CD4-positive, alpha-beta T cell treated with Interleukin-1 beta for 1 hour (primary cell): ENCODE measurements around the gene CEP295NL.
A peak's percentile ranks its signal among the peaks of the same experiment; 100 is the strongest.

Experiments used
- DNase-seq, 2 donors: peaks; one replicate each; pipeline ENCODE4 v3.0.0-alpha.2; 2020 to 2022

The CEP295NL gene

DNA sequence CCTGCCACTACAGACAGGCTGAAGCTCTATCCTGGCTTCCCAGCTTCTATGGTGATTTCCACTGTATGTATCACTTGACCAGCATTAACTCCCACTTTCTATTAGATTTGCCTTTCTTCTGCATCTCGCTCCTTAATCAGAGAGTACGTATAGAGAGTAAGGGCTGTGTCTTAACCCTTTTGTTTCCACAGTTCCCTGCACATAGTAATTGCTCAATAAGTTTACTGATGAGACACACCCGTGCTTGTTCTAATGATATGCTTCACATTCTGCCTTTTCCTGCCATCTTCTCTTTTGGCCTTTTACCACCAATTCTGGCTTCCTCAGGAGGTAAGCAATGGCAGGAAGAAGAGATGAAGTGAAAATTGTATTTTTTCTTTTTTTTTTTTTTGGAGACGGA is 41.8 kb downstream of the CEP295NL start:
- DNase-seq: no peak

DNA sequence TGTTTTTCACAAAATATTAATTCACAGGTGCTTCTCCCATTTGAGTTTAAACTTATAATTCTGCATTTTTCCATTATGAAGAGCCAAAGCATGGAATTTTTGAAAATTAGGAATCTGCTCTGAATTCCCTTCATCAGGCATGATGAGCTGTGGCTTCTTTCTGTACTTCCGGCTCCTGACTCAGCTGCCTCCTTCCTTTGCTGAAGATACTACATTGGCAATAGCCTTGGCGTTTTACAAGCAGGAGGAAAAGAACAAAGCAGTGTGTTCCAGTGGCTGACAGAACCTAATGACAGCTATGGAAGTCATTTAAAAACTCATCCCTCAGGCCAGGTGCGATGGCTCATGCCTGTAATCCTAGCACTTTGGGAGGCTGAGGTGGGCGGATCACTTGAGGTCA is 44.0 kb downstream of the CEP295NL start:
- no peak for DNase-seq

DNA sequence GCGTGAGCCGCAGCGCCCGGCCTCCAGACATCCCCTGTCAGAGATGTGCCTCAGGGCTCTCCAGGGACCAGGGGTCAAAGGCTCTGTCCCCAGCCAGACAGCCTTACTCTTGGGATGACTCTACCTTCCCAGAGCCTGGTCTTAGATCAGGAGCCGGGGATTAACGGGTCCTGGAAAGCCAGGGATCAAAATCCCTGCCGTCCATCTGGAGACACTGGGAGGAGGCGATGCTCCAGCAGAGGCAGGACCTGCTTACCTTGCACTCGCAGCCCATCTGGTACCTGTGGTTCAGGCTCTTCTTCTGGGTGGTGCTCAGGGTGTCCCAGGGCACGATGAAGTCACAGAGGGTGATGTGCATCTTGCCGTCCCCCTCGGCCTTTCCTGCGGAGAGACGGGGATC is 45.7 kb downstream of the CEP295NL start:
- no peak for DNase-seq

DNA sequence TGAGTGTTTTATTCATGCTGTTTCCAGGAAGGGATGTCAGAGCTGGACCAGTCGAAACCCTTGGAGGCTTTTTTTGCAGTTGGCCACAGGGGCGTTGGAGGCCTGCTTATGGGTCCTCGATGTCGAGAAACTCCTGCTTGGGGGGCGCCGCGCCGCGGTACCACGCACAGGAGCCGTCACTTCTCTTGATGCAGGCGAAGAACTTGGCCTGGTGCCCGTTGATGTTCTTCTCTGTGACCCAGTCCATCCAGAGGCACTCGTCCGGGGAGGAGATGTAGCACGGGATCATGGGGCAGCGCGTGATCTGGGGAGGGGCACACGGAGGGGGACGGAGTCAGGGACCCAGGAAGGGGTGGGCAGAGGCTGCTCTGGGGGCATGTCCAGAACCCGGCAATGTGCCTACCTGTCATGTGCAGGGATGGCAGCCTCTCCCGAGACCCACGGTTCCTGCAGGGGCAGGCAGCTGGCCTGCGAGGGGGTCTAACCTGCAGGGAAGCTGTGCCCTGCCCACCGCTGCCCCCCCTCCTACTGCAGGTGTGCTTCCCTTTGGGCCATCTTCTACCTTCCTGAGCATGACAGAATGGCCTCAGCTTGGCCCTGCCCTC is 47.3 kb downstream of the CEP295NL start:
- no peak for DNase-seq

DNA sequence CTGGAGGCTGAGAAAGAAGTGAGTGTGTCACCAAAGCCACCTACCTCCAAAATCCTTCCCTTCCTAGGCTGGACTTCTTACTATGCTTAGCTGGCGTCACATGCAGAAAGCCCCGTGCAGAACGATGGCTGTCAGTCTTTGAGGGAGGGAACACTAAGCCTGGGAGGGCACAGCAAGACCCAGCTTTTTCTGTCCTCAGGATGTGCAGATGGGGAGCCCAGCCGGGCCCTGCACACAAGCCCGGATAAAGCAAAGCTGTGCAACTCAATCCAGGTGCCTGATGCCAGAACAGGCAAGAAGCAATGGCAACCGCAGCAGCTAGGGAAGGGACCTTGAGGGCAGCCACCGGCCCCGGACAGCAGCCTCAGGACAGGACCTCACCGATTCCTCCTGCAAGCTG is 48.5 kb downstream of the CEP295NL start:
- no peak for DNase-seq

DNA sequence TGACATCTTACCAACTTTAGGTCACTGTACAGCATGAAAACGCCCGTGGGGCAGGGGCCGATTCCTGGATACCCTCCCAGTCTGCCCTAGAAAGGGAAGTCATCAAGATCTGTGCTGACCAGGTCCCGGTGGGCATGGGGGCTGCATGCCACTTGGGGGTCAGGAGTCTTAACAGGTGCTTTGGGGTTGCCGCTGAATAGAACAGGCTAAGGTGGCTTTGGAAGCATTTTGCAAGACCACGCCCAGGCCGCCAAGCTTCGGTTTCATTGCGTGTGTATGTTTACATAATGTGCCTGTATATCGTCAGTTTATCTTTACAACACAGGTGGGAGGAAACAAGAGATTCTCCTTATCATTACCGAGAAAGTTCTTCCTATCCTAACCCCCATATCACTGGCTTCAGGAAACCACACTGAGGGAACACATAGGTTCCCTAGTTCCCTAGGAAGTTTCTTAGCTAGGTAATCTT is 49.0 kb downstream of the CEP295NL start:
- no peak for DNase-seq

DNA sequence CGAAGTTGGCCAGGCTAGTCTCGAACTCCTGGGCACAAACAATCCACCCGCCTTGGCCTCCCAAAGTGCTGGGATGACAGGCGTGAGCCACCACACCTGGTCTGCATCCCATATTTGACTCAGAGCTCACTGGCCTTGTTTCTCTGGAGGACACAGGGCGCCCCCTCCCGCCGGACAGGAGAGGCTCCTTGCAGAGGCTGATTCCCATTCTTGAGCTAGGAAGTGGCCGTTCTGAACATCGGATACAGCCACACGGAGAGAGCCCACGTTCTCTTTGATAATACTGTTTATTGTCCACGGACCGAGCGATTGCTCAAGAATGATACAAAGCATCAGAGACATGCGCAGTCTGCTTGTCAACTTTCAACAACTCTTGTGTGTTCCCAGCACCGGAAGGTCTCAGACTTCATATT is 50.3 kb downstream of the CEP295NL start:
- DNase-seq: no peak

DNA sequence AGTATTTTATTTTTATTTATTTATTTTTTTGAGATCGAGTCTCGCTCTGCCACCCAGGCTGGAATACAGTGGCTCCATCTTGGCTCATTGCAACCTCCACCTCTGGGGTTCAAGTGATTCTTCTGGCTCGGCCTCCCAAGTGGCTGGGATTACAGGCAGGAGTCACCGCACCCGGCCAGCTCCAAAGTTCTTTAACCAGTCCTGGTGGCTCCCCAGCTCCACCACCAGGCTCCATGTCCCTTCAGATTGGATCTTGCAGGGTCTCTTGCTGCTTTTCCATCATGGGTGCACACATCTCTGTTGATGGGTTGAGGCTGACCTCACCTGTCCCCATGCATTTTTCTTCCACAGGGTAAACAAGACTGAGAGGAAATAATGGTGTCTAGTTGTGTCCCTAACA is 54.0 kb downstream of the CEP295NL start:
- DNase-seq: no peak

DNA sequence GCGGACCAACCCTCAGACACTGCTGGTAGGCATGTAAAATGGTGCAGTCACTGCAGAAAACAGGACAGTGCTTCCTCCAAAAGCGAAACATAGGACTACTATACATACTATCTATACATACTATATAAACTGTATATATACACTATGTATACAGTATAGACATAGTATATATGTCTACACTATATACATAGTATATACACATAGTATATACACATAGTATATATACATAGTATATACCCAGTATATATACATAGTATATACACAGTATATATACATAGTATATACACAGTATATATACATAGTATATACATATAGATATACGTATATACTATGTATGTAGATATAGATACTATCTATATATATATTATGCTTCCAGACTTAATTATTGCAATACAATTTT is 55.9 kb downstream of the CEP295NL start:
- no peak for DNase-seq

DNA sequence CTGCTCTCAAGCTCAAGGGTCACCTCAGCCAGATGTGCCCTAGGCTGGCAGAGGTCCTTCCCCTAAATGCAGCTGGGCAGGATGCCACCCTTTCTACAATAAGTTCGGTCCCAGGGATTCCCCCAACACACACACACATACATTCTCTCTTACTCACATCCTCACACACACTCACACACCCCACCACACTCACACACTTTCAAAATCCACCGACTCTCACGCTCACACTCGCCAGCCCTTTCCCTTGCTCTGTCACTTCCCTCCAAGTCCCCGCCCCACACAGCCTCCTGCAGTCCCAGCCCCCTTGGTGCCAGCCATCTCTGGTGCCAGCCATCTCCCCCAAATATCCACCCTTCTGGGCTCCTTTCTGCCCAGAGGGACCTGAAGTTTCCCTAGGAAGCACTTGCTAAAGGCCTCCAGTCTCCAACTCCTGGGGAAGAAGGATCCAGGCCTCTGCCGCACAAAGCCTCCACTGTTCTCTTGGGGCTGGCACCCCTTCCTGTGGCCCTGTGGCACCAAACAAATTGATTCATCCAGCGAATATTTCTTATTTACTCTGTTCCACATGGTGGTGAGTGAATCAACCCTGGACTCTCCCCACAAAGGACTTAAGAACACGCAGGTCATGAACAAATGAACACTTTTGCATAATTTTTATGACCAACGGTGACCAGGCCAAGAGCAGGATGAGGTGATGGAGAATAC is 58.5 kb downstream of the CEP295NL start:
- peak in 1 of 2 donors; percentile 45 for DNase-seq

DNA sequence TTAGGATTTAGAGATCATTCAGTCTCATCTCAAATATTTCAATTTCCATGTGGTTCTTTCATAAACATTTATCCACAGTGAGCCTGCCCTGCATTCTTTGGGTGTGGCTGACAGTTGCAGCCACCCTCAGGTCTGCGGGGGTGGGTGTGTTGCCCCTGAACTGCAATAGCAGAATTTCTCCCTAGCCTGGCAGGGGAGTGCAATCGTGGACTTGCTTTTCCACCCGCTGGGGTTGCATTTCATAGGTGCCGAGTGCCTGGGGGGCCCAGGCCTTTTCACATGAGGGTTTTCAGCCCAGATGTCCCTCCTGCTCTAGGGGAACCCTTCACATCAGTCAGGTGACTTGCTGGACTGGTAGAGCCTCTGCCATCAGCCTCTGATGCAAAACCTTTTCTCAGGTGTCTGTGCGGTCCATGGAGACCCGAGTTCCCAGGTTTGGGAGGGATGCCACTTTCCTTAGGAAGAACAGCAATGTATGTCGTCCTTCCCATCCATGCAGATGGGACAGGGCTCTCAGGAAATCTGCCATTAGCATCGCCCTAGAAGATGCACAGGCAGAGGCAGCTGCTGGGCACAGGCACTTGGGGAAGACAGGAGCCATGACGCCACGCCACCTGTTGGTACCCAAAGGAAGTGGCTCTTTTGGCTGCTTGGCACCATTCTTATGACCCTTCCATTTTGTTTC is 60.0 kb downstream of the CEP295NL start:
- DNase-seq: peak; percentile 68 to 71

DNA sequence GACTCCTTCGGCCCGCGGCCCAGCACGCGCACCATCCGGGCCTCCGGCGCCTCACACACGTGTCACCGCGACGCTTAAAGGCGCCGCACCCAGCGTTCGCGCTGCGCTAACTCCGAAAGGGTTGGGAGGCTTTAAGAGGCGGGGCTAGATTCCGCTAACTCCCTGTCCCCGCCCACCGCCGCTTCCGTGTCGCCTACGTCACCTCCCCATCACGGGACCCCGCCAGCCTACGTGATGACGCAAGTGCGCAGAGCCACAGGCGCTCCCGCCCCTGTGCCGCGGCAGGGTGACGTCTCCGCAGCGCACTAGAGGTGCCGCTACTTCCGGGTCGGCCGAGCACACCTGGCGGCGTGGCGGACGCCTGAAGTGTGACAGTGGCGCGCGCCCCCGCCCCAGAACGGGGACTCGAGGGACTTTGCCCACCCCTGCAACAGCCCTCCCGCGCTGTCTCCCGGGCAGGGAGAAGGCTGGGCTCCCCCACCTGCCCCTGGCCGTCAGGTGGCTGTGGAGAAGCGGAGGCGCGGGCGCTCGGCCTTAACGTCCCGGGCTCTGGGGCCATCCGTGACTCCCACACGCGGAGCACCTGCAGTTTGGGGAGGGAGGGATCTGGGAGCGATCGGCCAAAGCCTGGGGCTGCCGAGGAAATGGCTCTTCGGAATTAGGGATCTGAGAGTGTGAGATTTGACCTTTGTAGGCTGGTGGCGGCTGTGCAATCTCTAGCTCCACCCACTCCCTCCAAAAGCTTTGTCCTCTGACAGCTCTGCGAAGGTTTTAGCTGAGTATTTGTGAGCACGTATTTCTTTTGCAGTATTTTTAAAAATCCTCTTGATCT is 62.0 kb downstream of the CEP295NL start, which contains the start of gene USP36:
Gene USP36 (minus strand): TSS at position 35 of the 832 bp plus-strand sequence. CDS start 4,451 bp downstream, outside the sequence.
- peak; percentile 99 for DNase-seq
